CD4-positive, alpha-beta T cell treated with Interferon gamma for 1 hour (primary cell): ENCODE results near the gene LRRC45.
A peak's percentile ranks its signal among the peaks of the same experiment; 100 is the strongest.
"Not testable (repeated sequence)": the region's sequence is repeated elsewhere in the genome, so short reads cannot be mapped to it uniquely, and the experiment has no call there.

Experiments used
- DNase-seq: peaks from one replicate; pipeline ENCODE4 v3.0.0-alpha.2; 2020

The LRRC45 gene

DNA sequence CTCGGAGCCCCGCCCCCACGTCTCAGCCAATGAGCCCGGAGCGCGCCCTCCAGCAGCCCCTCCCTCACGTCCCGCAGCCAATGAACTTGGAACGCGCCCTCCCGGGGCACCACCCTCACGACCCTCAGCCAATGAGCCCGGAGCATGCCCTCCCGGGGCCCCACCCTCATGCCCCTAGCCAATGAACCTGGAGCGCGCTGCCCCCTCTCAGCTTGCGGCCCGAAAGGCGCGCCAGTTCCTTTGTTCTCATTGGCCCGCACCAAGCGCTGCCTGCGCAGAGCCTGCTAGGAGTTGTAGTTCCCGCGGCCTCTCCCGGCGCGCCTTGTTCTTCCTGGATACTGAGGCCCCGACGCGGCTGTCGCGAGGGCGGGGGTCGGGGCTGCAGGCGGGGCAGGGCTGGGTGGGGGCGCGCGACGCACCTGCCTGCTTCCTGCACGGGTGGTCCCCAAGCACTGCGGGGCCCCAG is at the start of gene LRRC45:
Gene LRRC45 (plus strand): TSS at position 325 of the 466 bp plus-strand sequence. CDS start 339 bp downstream, outside the sequence.
- DNase-seq = peak; percentile 100

DNA sequence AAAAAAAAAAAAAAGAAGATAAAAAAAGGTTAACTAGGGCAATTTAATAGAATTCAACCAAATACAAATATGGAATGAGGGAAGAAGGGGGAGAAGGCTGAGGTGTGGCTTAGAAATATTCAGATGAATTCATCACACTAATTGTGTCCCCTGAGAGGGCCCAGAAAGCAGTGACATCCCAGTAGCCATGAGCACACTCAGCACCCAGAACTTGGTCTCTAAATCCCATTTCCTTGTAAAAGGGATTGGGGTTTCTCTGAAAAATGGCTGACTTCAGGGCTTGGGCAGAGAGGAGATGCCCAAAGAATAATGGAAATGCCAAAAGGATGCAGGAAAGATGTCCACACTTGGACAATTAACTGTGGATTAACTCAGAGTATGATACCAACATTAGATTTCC is 49.7 kb upstream of the LRRC45 start:
- no peak for DNase-seq

DNA sequence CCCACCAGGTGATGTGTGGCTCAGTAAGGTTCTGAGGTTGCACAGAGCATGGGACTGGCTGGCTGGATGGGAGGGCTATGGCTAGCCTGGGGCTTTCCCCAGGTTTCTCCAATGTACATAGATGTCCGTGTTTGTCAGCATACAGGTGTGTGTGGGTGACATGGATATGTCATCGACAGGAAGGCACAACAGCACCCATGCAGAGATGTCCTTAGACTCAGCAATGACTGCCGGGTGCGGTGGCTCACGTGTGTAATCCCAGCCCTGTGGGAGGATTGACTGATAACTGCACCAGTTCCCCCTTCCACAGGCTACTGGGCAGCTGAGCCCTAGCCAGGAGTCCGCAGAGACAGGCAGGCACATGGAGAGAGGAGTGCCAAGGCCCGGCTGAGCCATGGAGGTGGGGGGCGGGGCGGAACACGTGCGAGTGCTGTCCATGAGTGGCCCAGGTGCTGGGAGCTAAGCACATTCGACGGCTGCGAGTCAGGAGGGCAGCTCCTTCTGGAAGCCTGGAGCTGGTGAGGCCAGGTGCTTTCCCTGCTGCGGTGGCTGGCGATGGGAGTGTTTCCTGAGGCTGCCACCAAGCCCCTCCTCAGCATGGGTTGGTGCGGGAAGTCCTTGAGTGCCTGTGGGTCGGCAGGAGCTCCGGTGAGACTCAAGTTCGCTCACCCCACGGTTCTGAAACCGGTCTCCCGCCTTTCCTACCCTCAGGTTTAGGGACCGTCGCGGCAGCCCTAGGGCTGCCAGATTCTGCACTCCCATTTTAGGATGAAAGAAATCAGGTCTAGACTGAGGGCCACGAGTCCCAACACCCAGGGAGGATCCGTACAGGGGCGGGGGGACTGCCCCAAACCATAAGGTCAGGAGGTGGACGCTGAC is 46.5 kb upstream of the LRRC45 start:
- DNase-seq = no peak

DNA sequence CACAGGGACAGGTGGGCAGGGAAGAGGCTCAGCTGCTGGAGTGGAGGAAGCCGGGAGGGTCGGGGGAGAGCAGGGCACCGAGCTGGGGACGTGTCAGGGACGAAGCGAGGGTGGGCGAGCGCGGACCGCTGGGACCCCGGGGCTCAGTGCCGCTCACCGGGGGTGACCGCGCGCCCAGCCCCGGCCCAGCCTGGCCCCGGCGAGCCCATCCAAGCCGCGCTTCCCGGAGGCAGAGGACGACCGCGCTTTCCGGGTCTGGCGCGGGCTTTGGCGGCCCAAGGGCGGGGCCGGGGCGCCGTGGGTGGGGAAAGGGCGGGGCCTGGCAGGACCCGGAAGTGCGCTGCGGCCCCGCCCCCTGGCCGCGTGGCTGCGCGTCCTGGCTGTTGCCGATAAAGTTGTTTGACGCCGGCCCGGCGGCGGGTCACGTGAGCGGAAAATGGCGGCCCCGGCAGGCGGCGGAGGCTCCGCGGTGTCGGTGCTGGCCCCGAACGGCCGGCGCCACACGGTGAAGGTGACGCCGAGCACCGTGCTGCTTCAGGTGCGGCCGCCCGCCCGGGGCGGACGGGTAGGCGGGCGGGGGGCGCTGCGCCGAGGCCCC is 45.8 kb upstream of the LRRC45 start, which contains the start of gene ASPSCR1:
Gene ASPSCR1 (plus strand): TSS at position 419 of the 598 bp plus-strand sequence. CDS start 18 bp downstream, at position 437.
- DNase-seq = peak; percentile 89

DNA sequence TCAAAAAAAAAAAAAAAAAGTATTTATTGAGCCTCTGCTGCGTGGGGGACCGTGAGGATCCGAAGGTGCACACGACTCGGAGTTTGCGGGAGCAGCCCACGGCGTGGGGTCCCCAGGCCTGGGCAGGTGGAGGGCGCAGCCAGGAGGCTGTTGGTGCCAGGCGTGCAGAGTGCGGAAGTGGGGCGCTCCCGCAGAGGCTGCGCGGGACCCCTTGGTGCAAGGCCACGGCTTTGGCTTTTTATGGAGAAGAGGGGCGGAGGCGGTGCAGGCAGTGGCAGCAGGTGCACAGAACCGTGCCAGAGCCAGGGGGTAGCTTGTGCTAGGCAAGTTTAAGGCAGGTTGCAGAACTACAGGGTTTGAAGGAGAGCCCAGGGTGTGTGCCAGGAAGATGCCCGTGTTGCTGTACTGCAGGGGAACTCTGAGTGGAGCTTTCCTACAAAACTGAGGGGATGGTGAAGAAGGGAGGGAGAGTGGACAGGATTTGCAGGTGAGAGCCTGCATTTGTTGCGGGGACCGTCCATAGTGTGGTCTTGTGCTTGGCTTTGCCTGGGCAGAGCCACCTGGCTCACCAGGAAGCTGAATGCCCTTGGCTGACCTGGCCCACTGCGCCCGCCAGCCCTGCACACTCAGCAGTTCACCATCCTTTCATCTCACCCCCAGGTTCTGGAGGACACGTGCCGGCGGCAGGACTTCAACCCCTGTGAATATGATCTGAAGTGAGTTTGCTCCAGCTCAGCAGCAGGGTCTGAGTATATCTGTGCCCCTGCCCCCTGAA is 44.4 kb upstream of the LRRC45 start:
- DNase-seq = no peak

DNA sequence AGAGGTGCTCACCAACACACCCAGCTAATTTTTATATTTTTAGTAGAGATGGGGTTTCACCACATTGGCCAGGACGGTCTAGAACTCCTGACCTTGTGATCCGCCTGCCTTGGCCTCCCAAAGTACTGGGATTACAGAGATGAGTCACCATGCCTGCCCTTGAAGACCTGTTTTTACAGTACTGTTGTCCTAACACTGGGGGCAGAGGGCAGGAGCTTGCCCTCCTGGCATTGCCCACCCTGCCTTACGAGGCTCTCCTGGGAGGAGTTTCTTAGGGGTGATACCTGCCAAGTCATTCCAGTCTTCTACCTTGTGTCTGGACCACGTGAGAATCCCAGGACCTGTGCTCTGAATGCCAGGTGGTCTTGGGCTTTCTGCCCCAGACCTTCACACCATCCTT is 43.0 kb upstream of the LRRC45 start:
- no peak for DNase-seq

DNA sequence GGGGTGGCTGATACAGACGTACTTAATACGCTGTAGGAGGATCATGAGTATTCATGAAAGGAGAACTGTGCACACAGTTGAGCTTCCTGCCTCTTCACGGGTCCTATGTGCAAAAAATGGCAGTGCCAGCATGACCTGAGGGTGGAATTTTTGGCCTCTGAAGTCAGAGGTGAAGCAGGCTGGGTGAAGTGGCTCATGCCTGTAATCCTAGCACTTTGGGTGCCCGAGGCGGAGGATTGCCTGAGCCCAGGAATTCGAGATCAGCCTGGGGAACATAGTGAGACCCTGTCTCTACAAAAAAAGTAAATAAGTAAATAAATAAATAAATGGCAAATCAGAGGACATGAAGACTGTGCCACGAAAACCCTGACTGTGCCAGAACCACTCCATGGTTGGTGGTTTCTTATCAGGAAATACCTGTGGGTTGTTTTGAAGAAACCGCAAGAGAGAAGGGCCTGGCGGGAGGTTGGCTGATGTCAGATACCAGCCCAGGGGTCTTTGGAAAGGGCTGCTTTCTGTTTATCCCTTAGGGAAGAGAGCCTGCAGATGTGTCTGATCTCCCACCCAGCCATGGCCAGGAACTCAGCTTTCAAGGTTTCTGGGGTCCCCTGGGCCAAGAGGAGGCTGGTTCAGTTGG is 42.3 kb upstream of the LRRC45 start:
- DNase-seq = no peak

DNA sequence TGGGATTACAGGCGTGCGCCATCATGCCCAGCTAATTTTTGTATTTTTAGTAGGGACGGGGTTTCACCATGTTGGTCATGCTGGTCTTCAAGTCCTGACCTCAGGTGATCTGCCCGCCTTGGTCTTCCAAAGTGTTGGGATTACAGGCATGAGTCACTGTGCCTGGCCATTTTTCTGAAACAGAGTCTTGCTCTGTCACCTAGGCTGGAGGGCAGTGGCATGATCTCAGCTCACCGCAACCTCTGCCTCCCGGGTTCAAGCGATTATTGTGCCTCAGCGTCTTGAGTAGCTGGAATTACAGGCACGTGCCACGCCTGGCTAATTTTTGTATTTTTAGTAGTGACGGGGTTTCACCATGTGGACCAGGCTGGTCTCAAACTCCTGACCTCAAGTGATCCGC is 41.6 kb upstream of the LRRC45 start:
- not testable (repeated sequence) for DNase-seq

DNA sequence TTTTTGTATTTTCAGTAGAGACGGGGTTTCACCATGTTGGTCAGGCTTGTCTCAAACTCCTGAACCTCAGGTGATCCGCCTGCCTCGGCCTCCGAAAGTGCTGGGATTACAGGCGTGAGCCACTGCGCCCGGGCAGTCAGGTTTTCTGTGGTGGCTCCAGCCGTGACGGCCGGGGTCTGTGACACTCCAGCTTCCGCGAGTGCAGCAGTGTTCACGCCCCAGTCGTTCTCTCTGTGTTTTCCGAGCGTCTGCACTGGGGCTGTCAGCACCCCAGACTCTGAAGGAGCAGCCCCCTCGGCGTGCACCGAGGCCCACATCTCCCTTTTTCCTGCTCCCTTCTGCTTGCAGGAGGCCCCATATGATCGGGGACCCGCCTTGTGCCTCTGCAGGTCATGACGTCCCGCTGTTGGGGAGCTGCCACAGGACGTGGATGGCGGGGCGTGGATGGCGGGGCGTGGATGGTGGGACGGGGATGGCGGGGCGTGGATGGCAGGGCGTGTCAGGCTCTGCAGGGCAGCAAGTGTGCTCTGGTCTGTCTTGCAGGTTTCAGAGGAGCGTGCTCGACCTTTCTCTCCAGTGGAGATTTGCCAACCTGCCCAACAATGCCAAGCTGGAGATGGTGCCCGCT is 40.0 kb upstream of the LRRC45 start:
- no peak for DNase-seq

DNA sequence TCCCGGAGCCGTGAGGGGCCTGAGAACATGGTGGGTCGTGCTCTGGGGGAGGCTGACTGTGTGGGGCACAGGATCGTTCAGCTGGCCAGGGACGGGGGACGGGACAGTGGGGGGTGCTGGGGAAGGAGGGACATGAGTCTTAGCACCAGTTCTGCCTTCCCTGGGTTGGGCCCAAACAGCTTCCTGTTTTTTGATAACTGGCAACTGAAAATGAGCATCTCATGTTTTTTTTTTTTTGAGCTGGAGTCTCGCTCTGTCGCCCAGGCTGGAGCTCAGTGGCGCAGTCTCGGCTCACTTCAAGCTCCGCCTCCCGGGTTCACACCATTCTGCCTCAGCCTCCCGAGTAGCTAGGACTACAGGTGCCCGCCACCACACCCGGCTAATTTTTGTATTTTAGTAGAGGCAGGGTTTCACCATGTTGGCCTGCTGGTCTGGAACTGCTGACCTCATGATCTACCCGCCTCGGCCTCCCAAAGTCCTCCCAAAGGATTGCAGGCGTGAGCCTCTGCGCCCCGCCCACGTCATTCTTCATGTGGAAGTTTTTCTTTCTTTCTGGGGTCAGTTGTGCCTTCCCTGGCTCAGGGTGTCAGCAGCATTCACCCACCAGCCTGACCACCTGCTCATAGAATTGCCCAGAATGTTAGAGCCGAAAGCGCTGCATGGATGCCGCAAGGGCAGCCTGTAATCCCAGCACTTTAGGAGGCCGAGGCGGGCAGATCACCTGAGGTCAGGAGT is 39.3 kb upstream of the LRRC45 start:
- DNase-seq = no peak

DNA sequence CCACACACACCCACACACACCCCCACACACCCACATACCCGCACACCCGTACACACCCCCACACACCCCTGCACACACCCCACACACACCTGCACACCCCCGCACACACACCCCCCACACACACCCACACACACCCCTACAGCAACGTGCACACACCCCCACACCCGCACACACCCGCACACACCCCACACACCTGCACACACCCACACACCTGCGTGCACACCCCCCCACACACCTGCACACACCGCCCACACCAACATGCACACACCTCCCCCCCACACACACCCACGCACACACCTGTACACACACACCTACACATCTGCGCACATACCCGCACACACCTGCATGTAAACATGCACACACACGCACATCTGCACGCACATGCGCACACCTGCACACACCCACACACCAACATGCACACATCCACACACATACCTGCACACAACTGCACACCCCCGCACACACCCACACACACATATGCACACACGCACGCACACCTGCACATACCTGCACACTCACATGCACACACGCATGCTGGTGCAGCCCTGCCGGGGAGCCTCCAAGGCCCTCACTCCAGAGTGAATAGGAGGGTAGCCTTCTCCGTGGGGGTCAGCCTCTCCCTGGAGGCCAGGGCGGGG is 38.2 kb upstream of the LRRC45 start:
- DNase-seq = no peak

DNA sequence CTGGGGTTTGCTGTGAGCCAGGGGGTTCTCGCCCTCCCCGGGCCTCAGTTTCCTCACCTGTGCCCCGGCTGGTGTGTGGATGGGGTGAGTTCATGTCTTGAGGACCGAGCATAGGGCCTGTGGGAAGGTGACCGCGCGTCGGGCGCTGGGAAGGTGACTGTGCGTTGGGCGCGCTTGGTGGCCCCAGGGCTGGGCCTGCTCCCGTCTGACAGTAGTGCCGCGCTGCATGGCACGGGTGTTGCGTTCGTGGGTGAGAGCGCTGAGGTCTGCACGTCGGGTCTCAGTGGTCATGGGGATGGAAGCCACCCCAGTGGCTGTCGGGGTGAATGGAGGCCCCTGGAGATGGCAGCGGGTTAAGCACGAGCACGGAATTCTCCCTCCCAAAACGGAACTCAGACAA is 36.5 kb upstream of the LRRC45 start:
- no peak for DNase-seq

DNA sequence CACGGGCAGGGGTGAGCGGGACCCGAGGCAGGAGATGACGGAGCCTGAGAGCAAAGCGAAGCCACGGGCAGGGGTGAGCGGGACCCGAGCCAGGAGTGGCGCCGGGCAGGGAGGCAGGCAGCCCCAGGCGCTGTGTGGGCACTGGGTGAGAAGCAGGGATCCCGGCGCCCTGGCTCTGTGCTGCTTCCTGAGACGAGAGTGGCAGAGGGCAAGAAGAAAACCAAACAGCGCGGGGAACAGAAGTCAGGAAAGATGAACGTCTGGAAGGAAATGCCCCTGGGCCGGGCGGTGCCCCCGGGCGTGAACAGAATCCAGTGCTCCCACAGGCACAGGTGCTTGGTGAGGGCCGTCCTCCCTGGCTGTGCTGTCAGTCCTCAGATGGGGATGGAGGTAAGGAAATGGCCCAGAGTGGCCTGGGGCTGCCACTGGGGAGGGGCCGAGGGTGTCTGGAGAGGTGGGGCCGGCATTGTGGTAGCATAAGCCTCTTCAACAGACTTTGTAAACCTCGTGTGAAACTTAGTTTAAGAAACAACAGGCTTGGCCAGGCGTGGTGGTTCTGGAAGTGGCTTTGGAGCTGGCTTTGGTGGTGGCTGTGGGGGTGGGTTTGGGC is 35.8 kb upstream of the LRRC45 start:
- DNase-seq = no peak

DNA sequence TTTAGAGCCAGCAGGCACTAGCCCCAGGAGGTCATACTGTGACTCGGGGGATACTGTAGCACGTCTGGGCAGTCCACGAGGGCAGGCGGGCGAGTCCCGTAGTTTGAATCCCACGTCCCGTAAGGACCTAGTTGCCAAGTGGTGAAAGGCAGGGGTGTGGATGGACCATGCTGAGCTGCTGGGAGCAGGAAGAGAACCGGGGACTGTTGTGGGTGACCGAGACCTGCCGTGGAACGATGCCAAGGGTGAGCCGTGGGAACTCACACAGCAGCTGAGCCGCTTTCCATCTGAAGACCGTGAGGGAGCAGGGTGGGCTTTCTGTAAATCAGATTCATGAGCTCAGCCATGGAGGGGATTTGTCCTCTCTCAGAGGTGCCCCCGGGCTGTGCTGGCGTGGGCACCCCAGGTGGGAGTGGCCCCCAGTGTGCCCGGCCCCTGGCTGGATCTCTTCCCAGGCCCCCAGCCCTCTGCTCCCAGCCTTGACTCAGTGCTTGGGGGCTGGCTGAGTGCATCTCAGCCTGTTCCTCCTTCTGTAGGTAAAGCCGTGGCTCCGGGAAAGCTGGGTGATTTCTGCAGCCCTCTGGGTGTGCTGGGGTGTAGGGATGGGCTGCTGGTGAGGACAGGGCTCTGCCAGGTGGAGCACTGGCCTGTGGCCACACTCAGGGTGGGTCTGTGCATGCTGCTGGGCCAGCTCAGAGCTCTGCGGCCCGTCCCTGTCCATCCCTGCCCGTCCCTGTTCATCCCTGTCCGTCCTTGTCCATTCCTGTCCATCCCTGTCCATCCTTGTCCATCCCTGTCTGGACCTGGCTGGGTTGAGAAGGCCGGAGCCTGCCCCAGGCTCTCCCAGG is 32.0 kb upstream of the LRRC45 start:
- DNase-seq = no peak

DNA sequence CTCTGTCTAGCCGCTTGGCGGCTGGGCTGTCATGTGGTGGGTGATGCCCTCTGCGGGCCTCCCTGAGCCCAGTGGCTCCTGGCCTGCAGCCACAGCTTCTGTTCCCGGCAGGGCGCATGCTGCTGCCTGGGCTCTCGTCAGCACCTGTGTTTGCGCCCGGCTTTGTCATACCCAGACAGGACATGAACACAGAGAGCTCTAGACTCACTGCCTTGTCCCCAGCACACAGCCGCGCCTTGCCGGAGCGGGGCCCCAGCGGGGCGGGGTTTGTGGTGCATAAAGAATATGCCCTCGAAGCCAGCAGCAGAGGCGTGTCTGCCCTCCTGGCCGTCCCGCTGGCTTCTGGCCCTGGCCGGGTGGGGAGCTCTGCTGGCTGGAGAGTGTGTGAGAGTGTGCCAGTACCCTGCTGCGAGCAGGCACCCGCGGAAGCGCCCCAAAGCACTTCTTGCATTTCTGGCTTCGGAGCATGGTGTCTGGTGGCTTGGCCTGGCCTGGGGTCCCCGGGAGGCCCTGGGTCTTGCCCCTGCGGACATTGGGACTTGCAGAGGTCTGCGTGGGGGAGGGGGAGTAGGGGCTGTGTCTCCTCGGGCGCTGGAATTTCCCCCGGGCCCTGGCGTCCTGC is 31.3 kb upstream of the LRRC45 start:
- no peak for DNase-seq

DNA sequence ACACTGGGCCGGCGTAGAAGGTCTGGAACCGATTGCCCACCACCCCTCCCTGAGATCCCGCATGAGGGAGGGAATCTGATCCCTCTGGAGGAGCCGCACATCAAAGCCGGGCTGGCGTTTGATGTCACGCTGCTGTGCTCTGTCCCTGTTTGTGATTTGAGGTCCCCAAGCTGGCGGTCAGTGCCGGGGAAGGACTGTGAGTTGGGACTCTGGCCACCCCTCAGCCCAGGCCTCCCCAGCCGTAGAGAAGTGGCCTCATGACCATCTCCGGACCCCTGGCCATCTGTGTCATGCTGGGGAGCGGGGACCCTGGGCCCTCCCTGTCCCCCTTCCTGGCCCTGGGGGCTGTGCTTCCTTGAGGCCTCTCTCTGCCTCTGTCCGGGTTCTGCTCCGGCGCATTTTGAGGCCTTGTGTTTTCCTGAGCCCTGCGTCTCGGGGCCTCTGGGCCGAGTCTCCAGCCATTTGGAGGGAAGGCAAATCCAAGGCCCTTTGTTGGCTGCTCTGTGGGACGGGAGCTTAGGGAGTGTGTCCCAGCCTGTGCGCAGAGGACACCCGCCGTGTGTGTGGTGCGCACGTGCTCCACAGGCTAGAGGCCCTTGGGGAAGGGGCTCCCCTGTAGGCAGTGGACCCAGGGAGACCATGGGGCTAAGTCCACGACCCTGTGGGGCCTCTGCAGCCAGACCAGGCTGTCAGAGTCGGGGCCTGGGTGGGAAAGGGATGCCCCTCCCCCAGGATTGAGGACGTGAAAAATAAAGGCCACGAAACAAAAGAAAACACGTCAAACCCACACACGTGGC is 30.6 kb upstream of the LRRC45 start:
- DNase-seq = no peak

DNA sequence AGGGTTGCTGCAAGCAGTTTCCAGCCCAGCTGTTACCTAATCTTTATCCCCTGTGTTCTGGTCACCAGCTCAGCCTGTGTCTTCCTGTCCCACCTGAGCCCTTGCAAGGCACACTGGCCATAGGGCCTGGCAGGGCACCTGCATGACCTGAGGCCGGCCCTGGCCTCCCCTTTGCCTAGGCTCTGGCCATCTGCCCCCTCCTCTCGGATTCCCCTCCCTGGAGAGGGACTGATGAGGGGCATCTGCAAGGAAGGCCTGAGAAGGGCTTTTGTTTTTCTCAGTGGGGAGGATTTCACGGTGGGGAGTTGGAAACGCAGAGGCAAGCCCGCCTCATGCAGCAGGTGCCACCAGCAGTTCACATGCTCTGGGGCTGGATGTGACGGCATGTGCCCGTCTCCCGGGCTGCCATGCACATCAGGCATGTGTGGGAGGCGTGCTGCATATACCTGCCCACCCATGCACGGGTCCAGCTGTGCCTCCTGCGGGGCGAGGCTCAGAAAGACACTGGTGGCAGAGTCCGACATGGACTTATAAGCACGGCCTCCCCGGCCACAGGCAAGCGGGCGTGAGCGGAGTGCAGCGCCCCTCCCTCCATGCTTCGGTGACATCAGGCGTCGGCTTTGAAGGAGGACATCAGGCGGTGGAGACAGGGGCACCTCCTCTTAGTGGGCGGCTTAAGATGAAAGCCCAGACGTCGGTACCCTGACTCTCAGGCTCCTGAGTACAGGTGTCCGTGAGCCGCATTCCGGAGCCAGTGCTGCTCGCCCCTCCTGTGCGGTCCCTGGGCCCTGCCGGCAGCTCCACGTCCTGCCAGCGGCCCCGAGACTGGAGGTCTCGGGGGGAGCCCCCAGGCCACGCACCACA is 29.1 kb upstream of the LRRC45 start:
- DNase-seq = no peak
